Calu3 (cell line): ENCODE data around the gene CGB2. TPM values are rescaled to one million over a fixed set of nuclear protein-coding genes. Genes with fewer than 3 reads are reported as not detected.
"Not testable (repeated sequence)": the region's sequence is repeated elsewhere in the genome, so short reads cannot be mapped to it uniquely, and the experiment has no call there.

Experiments used
- BruUV-seq: library from RNA; stranded (reverse); fragments of 400-500 nt; replicated peaks from 2 replicates; lab custom pipeline; 2021; lab: Mats Ljungman, UMichigan
- CTCF ChIA-PET: fragments of 300-600 bp; sonication (Branson Sonifier 250); formaldehyde crosslinking; loops from one replicate; lab custom pipeline; 2022; ENCODE audit warnings: antibody characterized with exemption; lab: Charles Lee
- DNase-seq: peaks from one replicate; pipeline ENCODE4 v3.0.0; 2022
- H3K27ac Mint-ChIP-seq: one replicate; pipeline ENCODE4 v1.8.0; 2022; ENCODE audit warnings: mixed read lengths; ENCODE audit not compliant: unreplicated experiment
- H3K27me3 Mint-ChIP-seq: one replicate; pipeline ENCODE4 v1.8.0; 2022; ENCODE audit warnings: mixed read lengths; ENCODE audit not compliant: unreplicated experiment
- H3K36me3 Mint-ChIP-seq: one replicate; pipeline ENCODE4 v1.8.0; 2022; ENCODE audit warnings: mild to moderate bottlenecking, moderate library complexity, mixed read lengths; ENCODE audit not compliant: insufficient read depth, unreplicated experiment
- H3K4me1 Mint-ChIP-seq: one replicate; pipeline ENCODE4 v1.8.0; 2022; ENCODE audit warnings: mild to moderate bottlenecking, low read depth, mixed read lengths; ENCODE audit not compliant: unreplicated experiment
- H3K4me3 Mint-ChIP-seq: one replicate; pipeline ENCODE4 v1.8.0; 2022; ENCODE audit warnings: mild to moderate bottlenecking, low read depth, moderate library complexity, mixed read lengths; ENCODE audit not compliant: unreplicated experiment
- H3K9me3 Mint-ChIP-seq: one replicate; pipeline ENCODE4 v1.8.0; 2022; ENCODE audit warnings: low read depth, mixed read lengths; ENCODE audit not compliant: unreplicated experiment
- intact Hi-C: fragments of 100-400 bp; cut with micrococcal nuclease; formaldehyde crosslinking; loops from one replicate; pipeline ENCODE4 v1.10.0; 2022; ENCODE audit not compliant: unreplicated experiment
- total RNA-seq: library from RNA; stranded (reverse); gene quantifications from 2 replicates; pipeline ENCODE4 v1.2.3, GENCODE V29; 2022
- TF ChIP-seq, protein P1 (sequence below): fragments of 200-600 bp; IDR thresholded peaks from one replicate; pipeline ENCODE4 v1.8.0; 2022; ENCODE audit warnings: antibody characterized with exemption; ENCODE audit not compliant: unreplicated experiment

CGB2 gene
- total RNA-seq, 1 experiment from 2014 or later: 0.52 TPM

DNA sequence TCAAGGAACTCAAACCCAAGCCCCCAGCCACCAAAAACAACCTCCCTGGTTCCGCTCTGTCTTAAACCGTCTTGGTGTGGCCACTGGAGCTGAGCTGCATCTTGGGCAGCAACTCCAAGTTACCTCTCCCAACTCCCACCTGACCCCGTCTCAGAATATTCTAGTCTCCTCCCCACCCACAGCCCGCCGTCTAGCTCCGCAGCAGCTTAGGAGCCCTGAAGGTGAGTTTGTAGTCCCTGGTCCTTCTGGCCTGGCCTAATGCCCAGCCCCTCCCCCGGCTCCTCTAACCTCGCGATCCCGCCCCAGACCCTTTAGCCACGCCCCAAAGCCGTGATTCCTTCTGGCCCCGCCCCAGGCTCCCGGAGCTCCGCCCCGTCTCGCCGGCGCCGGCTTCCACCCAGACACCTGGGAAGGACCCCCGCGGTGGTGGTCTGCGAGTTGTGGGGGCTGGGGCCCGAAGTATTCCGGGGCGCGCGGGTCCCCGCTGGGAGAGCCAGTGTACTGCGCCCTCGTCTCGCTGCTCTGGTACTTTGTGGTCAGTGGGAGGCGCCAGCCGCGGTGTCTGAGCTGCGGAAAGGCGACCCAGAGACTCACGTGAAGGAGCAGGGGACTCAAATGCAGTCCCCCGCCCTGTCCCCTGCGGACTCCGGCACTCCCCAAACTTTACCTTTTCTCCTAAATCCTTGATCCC lies 12.3 kb upstream of the CGB2 start:
- DNase-seq: peak; percentile 88
- CTCF ChIA-PET: interaction anchor here (0.7 to 2.5 kb wide), 6 partner anchors 9 to 54 kb away, joined by 3 to 13 read pairs (median 8); partner anchors contain the start of genes CGB7, GYS1 and RUVBL2
- no peaks in the 10 kb centered on the region for H3K9me3 Mint-ChIP-seq
- intact Hi-C loops: no loop called here
- BruUV-seq: no TSS peak
- H3K4me1 Mint-ChIP-seq: peaks cover 30% of the 10 kb centered on the region
- peaks cover 26% of the 10 kb centered on the region for H3K27me3 Mint-ChIP-seq
- peak overlapping the region; percentile 6 for H3K27ac Mint-ChIP-seq
- peak overlapping the region; percentile 62 for H3K4me3 Mint-ChIP-seq
- TF ChIP-seq, protein P1, sequence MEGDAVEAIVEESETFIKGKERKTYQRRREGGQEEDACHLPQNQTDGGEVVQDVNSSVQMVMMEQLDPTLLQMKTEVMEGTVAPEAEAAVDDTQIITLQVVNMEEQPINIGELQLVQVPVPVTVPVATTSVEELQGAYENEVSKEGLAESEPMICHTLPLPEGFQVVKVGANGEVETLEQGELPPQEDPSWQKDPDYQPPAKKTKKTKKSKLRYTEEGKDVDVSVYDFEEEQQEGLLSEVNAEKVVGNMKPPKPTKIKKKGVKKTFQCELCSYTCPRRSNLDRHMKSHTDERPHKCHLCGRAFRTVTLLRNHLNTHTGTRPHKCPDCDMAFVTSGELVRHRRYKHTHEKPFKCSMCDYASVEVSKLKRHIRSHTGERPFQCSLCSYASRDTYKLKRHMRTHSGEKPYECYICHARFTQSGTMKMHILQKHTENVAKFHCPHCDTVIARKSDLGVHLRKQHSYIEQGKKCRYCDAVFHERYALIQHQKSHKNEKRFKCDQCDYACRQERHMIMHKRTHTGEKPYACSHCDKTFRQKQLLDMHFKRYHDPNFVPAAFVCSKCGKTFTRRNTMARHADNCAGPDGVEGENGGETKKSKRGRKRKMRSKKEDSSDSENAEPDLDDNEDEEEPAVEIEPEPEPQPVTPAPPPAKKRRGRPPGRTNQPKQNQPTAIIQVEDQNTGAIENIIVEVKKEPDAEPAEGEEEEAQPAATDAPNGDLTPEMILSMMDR: peak; percentile 24
- peaks cover 55% of the 10 kb centered on the region for H3K36me3 Mint-ChIP-seq

DNA sequence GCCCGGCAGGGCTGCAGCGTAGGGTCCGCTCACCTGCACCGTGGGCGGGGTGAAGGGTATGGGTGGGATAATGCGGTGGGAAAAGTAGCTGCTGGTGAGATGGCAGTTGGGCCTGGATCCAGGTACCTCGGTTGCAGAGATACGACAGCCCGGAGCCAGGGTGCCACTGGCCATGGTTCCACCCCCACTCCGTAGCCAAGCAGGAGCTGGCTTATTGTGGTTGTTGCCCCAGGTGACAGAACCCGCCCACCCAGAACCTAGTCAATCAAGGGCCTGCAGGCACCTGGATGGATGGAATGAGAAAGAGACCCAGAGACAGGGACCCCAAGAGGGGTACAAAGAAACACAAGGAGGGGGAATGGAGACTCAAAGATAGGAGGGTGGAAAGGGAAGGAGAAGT lies 11.3 kb upstream of the CGB2 start:
- no peak for DNase-seq
- intact Hi-C loops: no loop called here
- H3K9me3 Mint-ChIP-seq: no peaks in the 10 kb centered on the region
- peaks cover 28% of the 10 kb centered on the region for H3K27me3 Mint-ChIP-seq
- no peak overlapping the region for H3K27ac Mint-ChIP-seq
- H3K4me1 Mint-ChIP-seq: peaks cover 30% of the 10 kb centered on the region
- H3K4me3 Mint-ChIP-seq: peak overlapping the region; percentile 62
- CTCF ChIA-PET: interaction anchor here (1.7 kb wide), 1 partner anchor 36 kb away, joined by 7 read pairs; no protein-coding TSS in a partner anchor
- peaks cover 46% of the 10 kb centered on the region for H3K36me3 Mint-ChIP-seq
- TF ChIP-seq, protein P1: no peak
- no TSS peak for BruUV-seq

DNA sequence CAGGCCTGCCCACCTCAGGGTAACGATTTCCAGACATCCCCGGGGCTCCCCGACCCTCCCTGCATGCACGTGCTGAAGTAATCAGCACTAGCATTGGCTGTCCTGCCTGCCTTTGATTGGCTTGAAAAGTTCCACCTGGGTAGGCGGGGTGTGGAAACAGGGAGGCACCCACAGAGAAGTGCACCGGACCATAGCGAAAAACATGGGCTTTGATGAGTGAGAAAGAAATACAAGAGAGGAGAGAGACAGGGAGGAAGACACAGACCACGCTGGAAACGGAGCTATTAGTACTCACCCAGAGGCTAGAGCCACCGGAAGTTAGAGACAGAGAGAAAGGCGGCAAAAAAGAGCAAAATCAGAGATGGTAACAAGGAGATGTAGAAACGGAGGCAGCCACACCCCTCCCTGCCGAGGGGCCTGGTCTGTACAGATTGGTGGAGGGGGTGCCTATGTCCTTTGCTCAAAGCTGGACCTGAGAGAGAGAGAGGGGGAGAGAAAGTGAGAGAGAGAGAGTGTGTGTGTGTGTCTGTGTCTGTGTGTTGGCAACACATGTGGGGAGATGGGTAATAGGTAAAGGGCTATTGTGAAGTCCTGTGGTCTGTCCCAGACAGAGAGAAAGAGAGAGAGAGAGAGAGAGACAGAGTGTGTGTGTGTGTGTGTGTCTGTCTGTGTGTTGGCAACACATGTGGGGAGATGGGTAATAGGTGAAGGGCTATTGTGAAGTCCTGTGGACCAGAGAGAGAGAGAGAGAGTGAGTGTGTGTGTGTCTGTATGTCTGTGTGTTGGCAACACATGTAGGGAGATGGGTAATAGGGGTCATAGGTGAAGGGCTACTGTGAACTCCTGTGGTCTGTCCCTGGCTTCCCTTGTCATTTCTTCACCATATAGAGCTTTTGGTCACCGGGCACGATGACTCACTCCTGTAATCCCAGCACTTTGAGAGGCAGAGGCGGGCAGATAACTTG lies 10.5 kb upstream of the CGB2 start:
- CTCF ChIA-PET: interaction anchor here (0.8 kb wide), 1 partner anchor 589 kb away, joined by 7 read pairs; no protein-coding TSS in a partner anchor
- DNase-seq: no peak
- Mint-ChIP-seq H3K9me3 (no peaks in the 10 kb centered on the region), H3K27me3 (peaks cover 37% of the 10 kb centered on the region), H3K4me1 (peaks cover 30% of the 10 kb centered on the region), H3K27ac (no peak overlapping the region), H3K4me3 (no peak overlapping the region), H3K36me3 (peaks cover 38% of the 10 kb centered on the region)
- no TSS peak for BruUV-seq
- intact Hi-C loops: no loop called here
- TF ChIP-seq, protein P1: no peak

DNA sequence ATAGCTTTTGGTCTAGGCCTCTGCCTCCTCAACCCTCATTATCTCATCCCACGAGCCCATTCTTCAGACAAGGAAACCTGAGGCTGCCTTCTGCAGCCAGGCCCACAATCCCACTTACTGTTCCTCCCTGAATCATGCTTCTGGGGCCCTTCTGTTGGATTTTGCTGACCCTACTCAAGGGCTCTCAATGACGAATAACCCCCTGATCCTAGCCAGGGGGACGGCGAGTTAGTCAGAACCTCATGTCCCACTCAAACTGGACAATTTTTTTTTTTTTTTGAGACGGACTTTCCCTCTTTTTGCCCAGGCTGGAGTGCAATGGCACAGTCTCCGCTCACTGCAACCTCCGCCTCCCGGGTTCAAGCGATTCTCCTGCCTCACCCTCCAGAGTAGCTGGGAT lies 9.6 kb upstream of the CGB2 start:
- Mint-ChIP-seq H3K36me3 (peaks cover 30% of the 10 kb centered on the region), H3K9me3 (no peaks in the 10 kb centered on the region), H3K27ac (no peak overlapping the region), H3K4me1 (peaks cover 30% of the 10 kb centered on the region), H3K4me3 (no peak overlapping the region), H3K27me3 (peaks cover 37% of the 10 kb centered on the region)
- TF ChIP-seq, protein P1: no peak
- intact Hi-C loops: no loop called here
- CTCF ChIA-PET: no interaction called here
- no peak for DNase-seq
- BruUV-seq: no TSS peak

DNA sequence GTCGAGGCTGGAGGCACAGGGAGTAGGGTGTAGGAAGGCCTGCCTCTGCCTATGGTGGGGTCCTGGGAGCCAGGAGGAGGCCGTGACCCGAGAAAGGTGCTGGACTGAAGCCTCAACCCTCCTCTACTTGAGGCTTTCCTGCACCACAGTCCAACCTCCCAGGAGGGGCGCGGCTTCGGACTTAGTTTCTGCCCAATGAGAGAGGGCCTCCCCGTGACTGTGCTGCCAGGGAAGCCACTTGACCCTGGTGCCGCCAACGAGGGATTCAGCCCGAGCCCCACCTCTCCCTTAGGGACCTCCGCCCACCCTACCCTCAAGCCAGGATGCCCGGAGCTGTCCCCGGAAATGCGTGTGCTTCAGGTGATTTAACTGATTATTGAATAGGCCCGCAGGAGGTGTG lies 7.5 kb upstream of the CGB2 start, which contains the start of gene CGB3:
TSS of gene CGB3 (minus strand) at position 101 of the 400 bp plus-strand sequence. CDS start 362 bp downstream, outside the sequence.
- H3K27ac Mint-ChIP-seq, H3K4me3 Mint-ChIP-seq, H3K9me3 Mint-ChIP-seq, BruUV-seq, CTCF ChIA-PET, intact Hi-C loops, DNase-seq: not testable (repeated sequence)
- Mint-ChIP-seq H3K36me3 (peaks cover 11% of the 10 kb centered on the region), H3K27me3 (peaks cover 37% of the 10 kb centered on the region), H3K4me1 (peaks cover 25% of the 10 kb centered on the region)

DNA sequence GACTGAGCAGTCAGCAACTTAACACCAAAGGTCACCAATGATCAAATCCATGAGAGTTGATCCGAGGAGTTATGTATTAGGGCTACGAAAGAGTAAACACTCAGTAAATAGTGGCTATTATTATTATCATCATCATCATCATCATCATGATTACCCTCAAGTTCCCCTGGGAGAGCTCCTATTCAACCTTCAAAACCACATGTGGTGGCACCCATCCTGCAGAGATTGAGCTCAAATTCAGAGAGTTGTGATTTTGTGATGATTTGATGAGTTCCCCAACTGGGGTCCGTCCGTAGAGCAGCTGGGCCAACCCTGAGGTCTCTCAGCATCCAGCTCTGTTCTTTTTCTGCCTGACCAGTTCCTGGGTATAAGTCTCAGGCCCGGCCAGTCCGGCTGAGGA lies 6.6 kb upstream of the CGB2 start:
- H3K36me3 Mint-ChIP-seq, H3K4me3 Mint-ChIP-seq, DNase-seq, H3K27ac Mint-ChIP-seq, BruUV-seq, intact Hi-C loops, CTCF ChIA-PET, H3K9me3 Mint-ChIP-seq: not testable (repeated sequence)
- Mint-ChIP-seq H3K4me1 (peaks cover 17% of the 10 kb centered on the region), H3K27me3 (peaks cover 30% of the 10 kb centered on the region)
